SU-DHL-6 (cell line): Measurements from ENCODE around the gene KRT6B.

Experiments
- EZH2phosphoT487 ChIP-seq: fragments of 200-600 bp; sonication (generic), shearing (Covaris generic); conservative IDR thresholded peaks from 2 replicates; pipeline ENCODE4 v1.6.1; 2018; ENCODE audit warnings: mild to moderate bottlenecking, antibody characterized with exemption, low read length, moderate library complexity, mixed read lengths
- TF ChIP-seq, protein P1 (sequence below): fragments of 200-600 bp; sonication (generic); IDR thresholded peaks from one replicate; pipeline ENCODE4 v1.5.1; 2017; ENCODE audit warnings: antibody characterized with exemption, mild to moderate bottlenecking, low read length, moderate library complexity; ENCODE audit not compliant: insufficient read depth, poor library complexity, severe bottlenecking

DNA sequence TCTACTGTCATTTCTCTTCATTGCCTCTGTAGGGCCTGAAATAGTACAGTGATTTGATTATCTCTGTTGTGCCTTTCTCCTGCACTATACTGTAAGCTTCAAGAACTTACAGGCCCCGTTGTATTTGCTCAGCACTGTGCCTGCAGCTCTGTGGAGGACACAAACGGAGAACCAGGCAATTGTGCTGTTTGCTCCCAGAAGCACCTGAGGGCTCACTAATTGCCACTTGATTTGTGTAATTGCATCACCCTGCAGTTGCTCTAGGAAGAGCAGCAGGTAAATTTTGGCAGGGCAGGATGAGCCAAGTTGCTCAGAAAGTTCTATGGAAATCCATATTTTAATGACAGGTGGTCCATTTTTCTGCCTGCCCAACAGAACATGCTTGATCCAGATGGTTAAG is 34.2 kb downstream of the KRT6B start:
- TF ChIP-seq, protein P1, sequence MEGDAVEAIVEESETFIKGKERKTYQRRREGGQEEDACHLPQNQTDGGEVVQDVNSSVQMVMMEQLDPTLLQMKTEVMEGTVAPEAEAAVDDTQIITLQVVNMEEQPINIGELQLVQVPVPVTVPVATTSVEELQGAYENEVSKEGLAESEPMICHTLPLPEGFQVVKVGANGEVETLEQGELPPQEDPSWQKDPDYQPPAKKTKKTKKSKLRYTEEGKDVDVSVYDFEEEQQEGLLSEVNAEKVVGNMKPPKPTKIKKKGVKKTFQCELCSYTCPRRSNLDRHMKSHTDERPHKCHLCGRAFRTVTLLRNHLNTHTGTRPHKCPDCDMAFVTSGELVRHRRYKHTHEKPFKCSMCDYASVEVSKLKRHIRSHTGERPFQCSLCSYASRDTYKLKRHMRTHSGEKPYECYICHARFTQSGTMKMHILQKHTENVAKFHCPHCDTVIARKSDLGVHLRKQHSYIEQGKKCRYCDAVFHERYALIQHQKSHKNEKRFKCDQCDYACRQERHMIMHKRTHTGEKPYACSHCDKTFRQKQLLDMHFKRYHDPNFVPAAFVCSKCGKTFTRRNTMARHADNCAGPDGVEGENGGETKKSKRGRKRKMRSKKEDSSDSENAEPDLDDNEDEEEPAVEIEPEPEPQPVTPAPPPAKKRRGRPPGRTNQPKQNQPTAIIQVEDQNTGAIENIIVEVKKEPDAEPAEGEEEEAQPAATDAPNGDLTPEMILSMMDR = no peak
- no peak for TF ChIP-seq EZH2phosphoT487
